Vagina (tissue), 2 donors: ENCODE measurements around the gene DIMT1.

Experiments used
- CTCF ChIP-seq, 3 experiments: fragments of 450-650 bp in 2 of 3; fragments of 200-600 bp in 1 of 3; sonication (generic) in 1 of 3; IDR thresholded peaks; one replicate each; pipeline ENCODE4 v1.5.1; 2017 to 2019; ENCODE audit warnings: antibody characterized with exemption in 3 of 3, mild to moderate bottlenecking in 2 of 3, moderate library complexity in 2 of 3
- POLR2A ChIP-seq, 2 donors: fragments of 450-650 bp; IDR thresholded peaks; one replicate each; pipeline ENCODE4 v1.6.1; 2017; ENCODE audit warnings: antibody characterized with exemption in 2 of 2, mild to moderate bottlenecking in 2 of 2, moderate library complexity in 2 of 2

DNA sequence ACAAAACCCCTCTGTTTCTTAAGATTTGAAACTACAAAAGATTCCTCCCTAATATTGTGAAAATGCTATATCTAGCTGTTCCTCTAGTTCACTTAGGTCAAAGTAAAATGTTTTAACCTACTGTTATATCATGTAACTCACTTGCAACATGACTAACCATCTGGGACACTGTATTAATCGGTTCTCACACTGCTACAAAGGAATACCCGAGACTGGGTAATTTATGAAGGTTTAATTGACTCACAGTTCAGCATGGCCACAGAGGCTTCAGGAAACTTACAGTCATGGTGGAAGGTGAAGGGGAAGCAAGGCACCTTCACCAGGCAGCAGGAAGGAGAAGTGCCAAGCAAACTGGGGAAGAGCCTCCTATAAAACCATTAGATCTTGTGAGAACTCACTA is 34.7 kb downstream of the DIMT1 start:
- TF ChIP-seq POLR2A (IDR thresholded peaks at IDR 0.05) (no peak), CTCF (IDR thresholded peaks at IDR 0.05) (no peak)
